SK-N-MC (cell line): ENCODE data around the gene CCBE1.

Source experiments
- DNase-seq: peaks from one replicate; pipeline ENCODE4 v3.0.0-alpha.2; 2011; ENCODE audit warnings: low read depth, low spot score
- H3K27ac ChIP-seq: fragments of 200-600 bp; sonication (generic); 2 replicates; pipeline ENCODE4 v1.5.1; 2016; ENCODE audit warnings: mixed run types
- H3K36me3 ChIP-seq: fragments of 200-600 bp; sonication (generic); 2 replicates; pipeline ENCODE4 v1.6.1; 2017; ENCODE audit warnings: antibody characterized with exemption, low read length, mixed read lengths; ENCODE audit not compliant: insufficient read depth
- H3K4me3 ChIP-seq: fragments of 200-600 bp; sonication (generic); 2 replicates; pipeline ENCODE4 v1.5.1; 2016
- H3K9ac ChIP-seq: fragments of 200-600 bp; sonication (generic); 2 replicates; pipeline ENCODE4 v1.8.0; 2017; ENCODE audit warnings: mixed run types, mixed read lengths; ENCODE audit not compliant: insufficient read length
- H3K9me3 ChIP-seq: fragments of 200-600 bp; sonication (generic); 2 replicates; pipeline ENCODE4 v1.6.1; 2017; ENCODE audit warnings: low read depth, mild to moderate bottlenecking, antibody characterized with exemption, low read length, moderate library complexity, mixed read lengths
- EZH2 ChIP-seq: fragments of 200-600 bp; sonication (generic); IDR thresholded peaks from one replicate; pipeline ENCODE4 v1.6.1; 2017; ENCODE audit warnings: antibody characterized with exemption
- FOXP2 ChIP-seq: optimal IDR thresholded peaks from 2 replicates; pipeline ENCODE3; 2011; ENCODE audit warnings: mild to moderate bottlenecking, moderate library complexity; ENCODE audit not compliant: insufficient read depth; ENCODE audit errors: extremely low read length, control extremely low read depth
- POLR2AphosphoS5 ChIP-seq: IDR thresholded peaks from 2 replicates; pipeline ENCODE4 v1.6.1; 2012; ENCODE audit warnings: mild to moderate bottlenecking, low read depth, low read length, borderline replicate concordance

Gene CCBE1

DNA sequence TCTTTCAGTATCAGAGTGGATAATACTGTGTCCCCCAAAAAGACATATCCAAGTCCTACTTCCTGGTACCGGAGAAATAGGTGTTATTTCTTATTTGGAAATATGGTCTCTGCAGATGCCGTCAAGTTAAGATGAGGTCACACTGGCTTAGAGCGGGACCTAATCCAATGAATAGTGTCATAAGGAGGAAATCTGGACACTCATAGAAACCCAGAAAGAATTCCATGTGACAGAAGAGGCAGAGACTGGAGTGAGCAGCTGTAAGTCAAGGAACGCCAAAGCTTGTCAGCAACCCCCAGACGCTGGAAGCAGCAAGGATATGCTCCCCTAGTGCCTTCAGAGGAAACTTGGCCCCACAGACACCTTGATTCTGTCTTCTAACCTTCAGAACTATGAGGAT is 69.8 kb downstream of the CCBE1 start:
- Histone ChIP-seq H3K36me3 (no peaks in the 10 kb centered on the region), H3K4me3 (no peak overlapping the region), H3K9ac (no peak overlapping the region), H3K27ac (no peak overlapping the region), H3K9me3 (no peaks in the 10 kb centered on the region)
- TF ChIP-seq POLR2AphosphoS5 (no peak), FOXP2 (no peak), EZH2 (no peak)
- DNase-seq: no peak

DNA sequence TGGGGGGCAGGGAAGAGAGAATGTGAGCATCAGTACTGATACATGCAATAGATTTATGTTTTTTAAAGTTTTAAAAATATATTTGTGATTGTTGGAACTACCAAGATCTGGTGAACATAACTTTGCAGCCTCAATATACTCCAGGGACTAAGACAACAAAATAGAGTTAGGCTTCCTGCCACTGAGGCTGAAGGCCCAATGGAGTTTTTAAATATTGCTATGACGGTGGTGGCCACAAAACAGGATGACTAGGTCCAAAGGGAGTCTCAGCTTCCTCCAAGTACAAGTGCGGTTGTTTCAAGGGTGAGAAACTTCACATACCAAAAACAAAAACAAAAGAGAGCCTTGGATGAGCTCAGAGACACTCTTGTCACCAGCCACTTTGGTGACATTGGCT is 72.9 kb downstream of the CCBE1 start:
- Histone ChIP-seq H3K4me3 (no peak overlapping the region), H3K27ac (no peak overlapping the region), H3K9ac (no peak overlapping the region), H3K36me3 (no peaks in the 10 kb centered on the region), H3K9me3 (no peaks in the 10 kb centered on the region)
- TF ChIP-seq FOXP2 (no peak), EZH2 (no peak), POLR2AphosphoS5 (no peak)
- no peak for DNase-seq

DNA sequence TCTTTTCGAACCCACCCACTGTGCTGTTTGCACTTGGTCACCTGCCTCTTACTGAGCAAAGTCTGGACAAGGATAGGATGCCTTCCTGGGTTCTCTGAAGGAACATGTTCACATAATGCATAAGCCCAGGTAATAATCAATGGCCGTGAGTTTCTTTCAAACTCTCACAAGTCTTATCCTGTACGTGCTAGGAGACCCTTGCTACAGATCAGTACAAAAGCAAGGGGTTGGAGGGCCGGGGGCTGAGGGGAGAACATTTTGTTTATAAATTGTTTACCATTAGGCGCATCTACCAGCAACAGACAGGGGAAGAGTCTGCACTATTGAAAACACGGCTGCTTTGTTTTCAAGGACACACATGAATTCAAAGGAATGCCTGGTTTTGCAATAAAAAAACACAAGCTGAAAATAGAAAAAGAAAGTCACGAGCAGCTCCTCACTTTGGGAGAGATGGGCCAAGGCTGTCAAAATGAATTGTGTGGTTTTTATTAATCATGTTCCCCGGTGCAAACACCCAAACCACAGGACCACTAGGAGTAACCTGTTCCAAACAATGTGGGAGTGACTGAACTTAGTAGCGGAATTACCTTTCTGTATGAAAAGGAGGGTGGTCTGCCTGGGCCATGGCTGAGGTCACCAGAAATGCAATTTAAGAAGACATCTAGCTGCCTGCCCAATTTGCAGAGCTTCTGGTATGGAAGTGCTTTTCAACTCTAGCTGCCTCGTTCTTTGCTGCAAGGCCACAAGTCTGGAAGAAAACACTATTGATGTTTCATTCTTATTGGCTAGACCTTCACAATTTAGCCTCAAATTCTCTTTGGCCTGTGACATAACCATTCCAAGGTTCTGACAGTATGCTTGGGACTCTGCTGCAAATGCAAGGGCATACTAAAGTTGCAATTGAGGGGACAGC is 73.5 kb downstream of the CCBE1 start:
- Histone ChIP-seq H3K36me3 (no peaks in the 10 kb centered on the region), H3K27ac (no peak overlapping the region), H3K9me3 (no peaks in the 10 kb centered on the region), H3K9ac (no peak overlapping the region), H3K4me3 (no peak overlapping the region)
- DNase-seq: no peak
- TF ChIP-seq EZH2 (no peak), FOXP2 (no peak), POLR2AphosphoS5 (no peak)

DNA sequence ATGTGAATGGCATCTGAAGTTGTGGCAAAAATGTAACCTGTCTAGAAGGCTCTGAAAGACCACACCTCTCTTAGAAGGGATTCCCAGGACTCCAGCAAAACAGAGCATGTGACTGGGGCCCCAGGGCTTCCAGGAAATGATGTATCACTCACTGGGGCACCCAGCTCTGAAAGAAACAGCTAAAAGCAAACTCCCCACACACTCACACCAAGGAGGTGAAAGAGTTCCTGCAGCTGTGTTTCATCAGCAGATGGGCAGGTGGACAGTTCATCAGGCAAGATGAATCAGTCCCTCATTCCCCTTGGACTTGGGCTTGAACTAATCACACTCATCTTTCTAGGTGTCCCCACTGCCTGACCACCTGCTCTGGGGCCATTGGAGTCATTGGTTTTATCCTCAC is 76.2 kb downstream of the CCBE1 start:
- TF ChIP-seq POLR2AphosphoS5: no peak
- TF ChIP-seq FOXP2: no peak
- no peak for TF ChIP-seq EZH2
- Histone ChIP-seq H3K9me3 (no peaks in the 10 kb centered on the region), H3K9ac (no peak overlapping the region), H3K27ac (no peak overlapping the region), H3K4me3 (no peak overlapping the region), H3K36me3 (no peaks in the 10 kb centered on the region)
- no peak for DNase-seq

DNA sequence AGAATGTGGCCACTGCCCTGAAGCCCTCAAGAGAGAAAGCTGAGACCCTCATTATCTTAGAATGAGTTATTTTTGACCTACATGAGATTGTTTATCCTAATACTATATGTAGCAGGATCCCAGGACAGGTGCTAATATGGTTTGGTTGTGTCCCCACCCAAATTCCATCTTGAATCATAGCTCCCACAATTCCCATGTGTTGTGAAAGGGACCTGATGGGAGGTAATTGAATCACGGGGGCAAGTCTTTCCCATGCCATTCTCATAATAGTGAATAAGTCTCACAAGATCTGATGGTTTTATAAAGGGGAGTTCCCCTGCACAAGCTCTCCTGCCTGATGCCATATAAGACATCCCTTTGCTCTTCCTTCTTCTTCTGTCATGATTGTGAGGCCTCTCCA is 76.8 kb downstream of the CCBE1 start:
- TF ChIP-seq EZH2 (no peak), FOXP2 (no peak), POLR2AphosphoS5 (no peak)
- no peak for DNase-seq
- H3K9me3 ChIP-seq: no peaks in the 10 kb centered on the region
- no peak overlapping the region for H3K9ac ChIP-seq
- H3K4me3 ChIP-seq: no peak overlapping the region
- no peak overlapping the region for H3K27ac ChIP-seq
- no peaks in the 10 kb centered on the region for H3K36me3 ChIP-seq

DNA sequence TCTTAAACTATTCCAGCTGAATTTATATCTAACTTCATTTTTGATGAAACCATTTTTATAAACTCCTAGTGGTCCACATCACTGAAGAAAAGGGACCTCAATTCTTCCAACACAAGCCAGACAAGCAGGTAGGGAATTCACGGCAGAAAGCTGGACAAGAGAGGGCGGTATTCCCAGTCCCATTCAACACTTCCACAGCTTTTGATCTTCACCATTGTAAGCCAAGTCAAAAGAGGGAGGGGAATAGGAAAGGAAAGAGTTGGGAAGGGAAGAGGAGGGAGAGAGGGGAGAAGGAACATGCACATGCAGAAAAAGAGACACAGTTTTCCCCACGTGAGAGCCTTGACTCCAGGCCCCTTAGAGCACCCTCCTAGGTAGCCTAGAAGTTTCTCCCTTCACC is 77.4 kb downstream of the CCBE1 start:
- H3K9me3 ChIP-seq: no peaks in the 10 kb centered on the region
- TF ChIP-seq EZH2 (no peak), FOXP2 (no peak), POLR2AphosphoS5 (no peak)
- DNase-seq: no peak
- H3K36me3 ChIP-seq: no peaks in the 10 kb centered on the region
- H3K9ac ChIP-seq: no peak overlapping the region
- no peak overlapping the region for H3K4me3 ChIP-seq
- no peak overlapping the region for H3K27ac ChIP-seq

DNA sequence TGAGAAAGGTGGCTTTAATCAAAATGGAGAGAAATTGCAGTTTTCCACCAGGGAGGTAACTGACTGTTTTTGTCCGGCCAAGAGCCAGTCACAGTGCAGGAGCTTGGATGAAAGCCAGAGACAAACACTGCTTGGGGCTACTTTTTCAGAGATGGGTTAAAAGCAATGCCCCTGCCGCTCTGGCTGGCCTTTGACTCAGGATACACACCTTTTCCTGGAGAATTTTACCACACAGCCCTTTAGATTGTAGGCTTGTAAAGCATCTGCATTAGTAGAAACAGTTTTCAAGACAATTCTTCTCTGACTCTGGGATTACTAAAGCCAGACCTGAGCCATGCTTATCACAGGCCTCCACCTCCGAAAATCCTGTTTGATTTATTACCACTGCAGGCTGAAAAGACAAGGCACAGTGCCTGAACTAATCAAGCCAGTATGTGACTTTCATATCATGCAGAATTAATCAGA is 79.7 kb downstream of the CCBE1 start:
- Histone ChIP-seq H3K4me3 (no peak overlapping the region), H3K9ac (no peak overlapping the region), H3K36me3 (no peaks in the 10 kb centered on the region), H3K27ac (no peak overlapping the region), H3K9me3 (no peaks in the 10 kb centered on the region)
- DNase-seq: no peak
- TF ChIP-seq FOXP2 (no peak), POLR2AphosphoS5 (no peak), EZH2 (no peak)

DNA sequence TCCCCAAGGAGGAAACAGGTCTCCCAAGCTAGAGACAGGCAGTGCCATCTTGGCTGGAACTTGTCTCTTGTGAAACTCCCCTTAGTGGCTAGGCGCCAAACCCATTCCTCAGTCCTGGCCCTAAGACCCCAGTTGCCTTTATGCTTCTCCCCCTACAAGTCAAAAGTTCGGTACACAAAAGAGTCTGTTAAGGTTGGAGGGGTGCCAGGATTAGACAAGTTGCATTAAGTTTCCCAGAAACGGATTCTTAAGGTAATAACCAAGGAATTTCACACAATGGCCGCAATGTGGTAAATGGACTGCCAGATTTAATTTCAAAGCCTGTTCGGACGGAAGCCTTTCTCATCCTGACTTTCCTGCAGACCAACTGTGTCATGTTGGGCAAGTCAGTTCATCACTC is 80.7 kb downstream of the CCBE1 start:
- Histone ChIP-seq H3K27ac (no peak overlapping the region), H3K9me3 (no peaks in the 10 kb centered on the region), H3K4me3 (no peak overlapping the region), H3K36me3 (no peaks in the 10 kb centered on the region), H3K9ac (no peak overlapping the region)
- no peak for DNase-seq
- TF ChIP-seq EZH2 (no peak), POLR2AphosphoS5 (no peak)

DNA sequence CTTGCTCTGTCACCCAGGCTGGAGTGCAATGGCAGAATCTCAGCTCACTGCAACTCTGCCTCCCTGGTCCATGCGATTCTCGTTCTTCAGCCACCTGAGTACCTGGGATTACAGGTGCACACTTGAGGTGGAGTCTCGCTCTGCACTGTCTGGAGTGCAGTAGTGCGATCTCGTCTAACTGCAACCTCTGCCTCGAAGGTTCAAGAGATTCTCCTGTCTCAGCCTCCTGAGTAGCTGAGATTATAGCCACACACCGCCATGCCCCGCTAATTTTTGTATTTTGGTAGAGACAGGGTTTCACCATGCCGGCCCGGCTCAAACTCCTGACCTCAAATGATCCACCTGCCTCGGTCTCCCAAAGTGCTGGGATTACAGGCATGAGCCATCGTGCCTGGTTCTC is 83.3 kb downstream of the CCBE1 start:
- TF ChIP-seq FOXP2 (no peak), POLR2AphosphoS5 (no peak), EZH2 (no peak)
- Histone ChIP-seq H3K4me3 (no peak overlapping the region), H3K9ac (no peak overlapping the region), H3K27ac (no peak overlapping the region), H3K36me3 (no peaks in the 10 kb centered on the region), H3K9me3 (no peaks in the 10 kb centered on the region)
- DNase-seq: no peak

DNA sequence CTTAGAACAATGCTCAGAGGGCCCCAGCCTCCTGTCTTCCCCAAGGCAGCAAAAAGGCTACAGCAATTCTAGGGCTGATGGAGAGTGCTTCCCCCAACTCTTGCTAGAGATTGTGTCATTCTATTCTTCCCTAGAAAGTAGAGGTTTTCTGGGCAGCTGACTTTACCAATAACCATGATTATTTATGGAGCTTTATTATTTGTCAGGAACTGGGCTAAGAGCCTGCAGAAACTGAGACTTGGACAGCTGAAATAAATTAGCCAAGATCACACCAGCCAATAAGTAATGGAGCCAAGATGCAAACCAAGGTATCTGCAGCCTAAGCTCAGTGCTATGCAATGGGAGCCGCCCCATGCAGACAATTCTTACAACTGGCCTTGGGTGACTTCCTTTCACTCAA is 84.8 kb downstream of the CCBE1 start:
- DNase-seq: no peak
- no peaks in the 10 kb centered on the region for H3K36me3 ChIP-seq
- TF ChIP-seq POLR2AphosphoS5 (no peak), EZH2 (no peak), FOXP2 (no peak)
- no peaks in the 10 kb centered on the region for H3K9me3 ChIP-seq
- H3K9ac ChIP-seq: no peak overlapping the region
- no peak overlapping the region for H3K4me3 ChIP-seq
- H3K27ac ChIP-seq: no peak overlapping the region
